OCI-LY7 (cell line): ENCODE results near the gene SFXN5.

Source experiments
- CTCF ChIP-seq: fragments of 200-600 bp; sonication (generic); conservative IDR thresholded peaks from 2 replicates; pipeline ENCODE4 v1.5.1; 2014; ENCODE audit warnings: mild to moderate bottlenecking, antibody characterized with exemption, low read length, moderate library complexity, mixed read lengths
- EZH2phosphoT487 ChIP-seq: fragments of 200-600 bp; sonication (generic); IDR thresholded peaks from 2 replicates; pipeline ENCODE4 v1.6.1; 2018; ENCODE audit warnings: low read depth, borderline replicate concordance, mild to moderate bottlenecking, mixed run types, antibody characterized with exemption, low read length, moderate library complexity, mixed read lengths

GRCh38 chr2:73091164-73091563, 19.7 kb upstream of the SFXN5 start:
- no peak for TF ChIP-seq CTCF
- TF ChIP-seq EZH2phosphoT487: no peak
